Liver (tissue), 3 donors: ENCODE measurements around the gene TRAF7.

Experiments
- FOXA1 ChIP-seq: IDR thresholded peaks from 2 replicates; pipeline ENCODE4 v1.6.1; 2016; ENCODE audit warnings: antibody characterized with exemption
- RAD21 ChIP-seq, 2 donors: IDR thresholded peaks; 2 replicates each; pipeline ENCODE4 v1.6.1; 2016; ENCODE audit warnings: antibody characterized with exemption in 2 of 2, mild to moderate bottlenecking in 2 of 2
- REST ChIP-seq: IDR thresholded peaks from 2 replicates; pipeline ENCODE4 v1.6.1; 2016; ENCODE audit warnings: antibody characterized with exemption, mild to moderate bottlenecking
- SP1 ChIP-seq: IDR thresholded peaks from 2 replicates; pipeline ENCODE4 v1.6.1; 2018; ENCODE audit warnings: antibody characterized with exemption, mild to moderate bottlenecking
- YY1 ChIP-seq: IDR thresholded peaks from 2 replicates; pipeline ENCODE4 v1.6.1; 2016; ENCODE audit warnings: antibody characterized with exemption, mild to moderate bottlenecking
- TF ChIP-seq, protein P1 (sequence below): fragments of 150-350 bp; IDR thresholded peaks from 2 replicates; pipeline ENCODE4 v1.5.1; 2017; ENCODE audit warnings: improper control_type of control experiment, low read depth, low read length; ENCODE audit not compliant: missing input control
- donor health status: healthy.
- donor health status: healthy.

- TF ChIP-seq, protein P1, sequence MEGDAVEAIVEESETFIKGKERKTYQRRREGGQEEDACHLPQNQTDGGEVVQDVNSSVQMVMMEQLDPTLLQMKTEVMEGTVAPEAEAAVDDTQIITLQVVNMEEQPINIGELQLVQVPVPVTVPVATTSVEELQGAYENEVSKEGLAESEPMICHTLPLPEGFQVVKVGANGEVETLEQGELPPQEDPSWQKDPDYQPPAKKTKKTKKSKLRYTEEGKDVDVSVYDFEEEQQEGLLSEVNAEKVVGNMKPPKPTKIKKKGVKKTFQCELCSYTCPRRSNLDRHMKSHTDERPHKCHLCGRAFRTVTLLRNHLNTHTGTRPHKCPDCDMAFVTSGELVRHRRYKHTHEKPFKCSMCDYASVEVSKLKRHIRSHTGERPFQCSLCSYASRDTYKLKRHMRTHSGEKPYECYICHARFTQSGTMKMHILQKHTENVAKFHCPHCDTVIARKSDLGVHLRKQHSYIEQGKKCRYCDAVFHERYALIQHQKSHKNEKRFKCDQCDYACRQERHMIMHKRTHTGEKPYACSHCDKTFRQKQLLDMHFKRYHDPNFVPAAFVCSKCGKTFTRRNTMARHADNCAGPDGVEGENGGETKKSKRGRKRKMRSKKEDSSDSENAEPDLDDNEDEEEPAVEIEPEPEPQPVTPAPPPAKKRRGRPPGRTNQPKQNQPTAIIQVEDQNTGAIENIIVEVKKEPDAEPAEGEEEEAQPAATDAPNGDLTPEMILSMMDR: no peak
- no peak for TF ChIP-seq RAD21 (IDR thresholded peaks at IDR 0.05)
- no peak for TF ChIP-seq FOXA1
- TF ChIP-seq YY1: no peak
- TF ChIP-seq REST: no peak
- no peak for TF ChIP-seq SP1
Measured at GRCh38 chr16:2186505-2186904, 30.9 kb downstream of the TRAF7 start.
